ENCODE measurements around the gene KRT13. TPM values are rescaled to one million over a fixed set of nuclear protein-coding genes. Genes with fewer than 3 reads are reported as not detected.

KRT13 gene
- total and polyA plus RNA-seq, 9 of the 15 experiments (the other 6 are each of a cell fraction or from before 2014, with no cell fraction given): 0.11 to 1.1 (median 0.24) TPM; not detected in 3

DNA sequence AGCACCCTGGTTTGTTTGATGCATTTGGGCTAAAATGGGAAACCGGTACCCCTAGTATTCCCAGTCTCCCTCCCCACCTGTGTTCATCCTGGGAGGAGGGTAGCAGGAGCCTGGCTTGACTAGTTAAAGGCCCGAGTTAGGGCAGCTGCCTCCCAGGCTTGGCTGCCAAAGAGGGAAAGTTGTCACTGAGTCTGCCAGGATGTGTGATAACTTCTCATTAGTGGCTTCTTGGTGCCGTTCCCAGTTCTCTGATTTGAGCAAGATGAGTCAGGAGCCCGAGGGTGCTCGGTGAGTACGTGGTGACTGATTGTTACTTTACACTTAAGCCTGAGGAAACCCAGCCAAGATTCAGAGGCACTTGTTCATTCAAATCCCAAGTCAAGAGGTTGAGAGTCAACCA, 40.7 kb downstream of the KRT13 start:
- no peak for DNase-seq (ENCODE audit: extremely low read depth in 1 of 4, low spot score in 3 of 4)

DNA sequence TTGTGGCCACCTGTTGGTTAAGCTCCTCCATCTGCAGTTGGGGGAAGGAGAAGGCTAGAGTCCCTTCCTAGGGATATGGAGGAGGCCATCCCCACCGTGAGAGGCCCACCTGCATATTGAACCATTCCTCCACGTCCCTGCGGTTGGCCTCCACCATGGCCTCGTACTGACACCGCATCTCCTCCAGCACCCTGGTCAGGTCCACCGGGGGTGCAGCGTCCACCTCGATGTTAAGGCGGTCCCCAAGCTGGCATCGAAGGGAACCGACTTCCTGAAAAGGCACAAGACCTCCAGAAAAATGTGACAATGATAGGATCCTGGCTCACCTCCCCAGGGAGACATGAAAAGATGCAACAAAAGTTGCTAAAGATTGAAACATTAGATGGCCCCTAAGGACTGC, 41.2 kb downstream of the KRT13 start:
- H3K4me1 ChIP-seq (replicated peaks in 1 of 2; ENCODE audit: control insufficient read depth in 2 of 2, insufficient read depth in 2 of 2, low read length in 2 of 2): peaks cover 0 to 2% of the 10 kb centered on the region in 2 experiments; a peak in 1 of 5 replicates
- H3K79me2 ChIP-seq (ENCODE audit: control insufficient read depth, insufficient read depth, low read length): no peaks in the 10 kb centered on the region
- intact Hi-C loops (cut with micrococcal nuclease) (no loop called here), in situ Hi-C loops (cut with MboI) (no loop called here)
- H3K27ac ChIP-seq (ENCODE audit: extremely low read depth, low read depth, low read length): no peak overlapping the region
- no peak overlapping the region for H3K4me3 ChIP-seq
- FAIRE-seq: no peak
- POLR2A ChIA-PET: interaction anchor here (0.6 to 1.3 kb wide), 3 partner anchors 21 to 139 kb away, joined by 3 to 4 read pairs (median 3); no protein-coding TSS in a partner anchor
- no peak for DNase-seq (ENCODE audit: extremely low read depth in 1 of 4, low spot score in 3 of 4)
- no peak for ATAC-seq
- no peaks in the 10 kb centered on the region for H3K9me1 ChIP-seq (ENCODE audit: control insufficient read depth, insufficient read depth, low read length)
- no peak overlapping the region for H3K9ac ChIP-seq (ENCODE audit: insufficient read depth in 1 of 2, low read depth in 2 of 2, low read length in 2 of 2)
- peaks cover 31 to 70% of the 10 kb centered on the region in 2 experiments for H3K27me3 ChIP-seq (ENCODE audit: control insufficient read depth in 2 of 2, insufficient read depth in 2 of 2, low read length in 2 of 2)
- H3K4me2 ChIP-seq (ENCODE audit: insufficient read depth, low read length): no peak overlapping the region
- no peak overlapping the region for H2AFZ ChIP-seq (ENCODE audit: low read depth, low read length)
- no peaks in the 10 kb centered on the region for H4K20me1 ChIP-seq (replicated peaks; ENCODE audit: control insufficient read depth, insufficient read depth, low read length)
- no peaks in the 10 kb centered on the region for H3K9me3 ChIP-seq (replicated peaks; ENCODE audit: control insufficient read depth, insufficient read depth, low read depth, low read length)
- H3K36me3 ChIP-seq (ENCODE audit: control insufficient read depth, insufficient read depth, low read length): no peaks in the 10 kb centered on the region
- no peak for TF ChIP-seq TFAP4 (CRISPR knock-in tag; IDR thresholded peaks at IDR 0.05; ENCODE audit: borderline replicate concordance)
- CTCF ChIA-PET (ENCODE audit: low intra/inter-chr PET ratio): no interaction called here
- no TSS peak for BruUV-seq (replicated peaks)
- WGBS (ENCODE audit: insufficient coverage, low coverage, missing lambda C conversion rate): under 1% methylated on average over 11 of the region's 11 CpGs

More for the DNA sequence above, 40.7 kb downstream of the KRT13 start:
- Histone ChIP-seq H4K20me1 (replicated peaks; ENCODE audit: control insufficient read depth, insufficient read depth, low read length) (no peaks in the 10 kb centered on the region), H3K9me1 (ENCODE audit: control insufficient read depth, insufficient read depth, low read length) (no peaks in the 10 kb centered on the region), H3K27me3 (ENCODE audit: control insufficient read depth in 2 of 2, insufficient read depth in 2 of 2, low read length in 2 of 2) (peaks cover 31 to 70% of the 10 kb centered on the region in 2 experiments), H3K9me3 (replicated peaks; ENCODE audit: control insufficient read depth, insufficient read depth, low read depth, low read length) (no peaks in the 10 kb centered on the region), H3K79me2 (ENCODE audit: control insufficient read depth, insufficient read depth, low read length) (no peaks in the 10 kb centered on the region), H2AFZ (ENCODE audit: low read depth, low read length) (no peak overlapping the region), H3K4me2 (ENCODE audit: insufficient read depth, low read length) (no peak overlapping the region), H3K9ac (ENCODE audit: insufficient read depth in 1 of 2, low read depth in 2 of 2, low read length in 2 of 2) (no peak overlapping the region), H3K4me3 (no peak overlapping the region), H3K4me1 (replicated peaks in 1 of 2; ENCODE audit: control insufficient read depth in 2 of 2, insufficient read depth in 2 of 2, low read length in 2 of 2) (peaks cover 0 to 2% of the 10 kb centered on the region in 2 experiments; a peak in 1 of 5 replicates), H3K27ac (ENCODE audit: extremely low read depth, low read depth, low read length) (no peak overlapping the region), H3K36me3 (ENCODE audit: control insufficient read depth, insufficient read depth, low read length) (no peaks in the 10 kb centered on the region)
- ChIA-PET POLR2A (interaction anchor here (0.6 kb wide), 1 partner anchor 138 kb away, joined by 3 read pairs; no protein-coding TSS in a partner anchor), CTCF (ENCODE audit: low intra/inter-chr PET ratio) (no interaction called here)
- no peak for ATAC-seq
- WGBS (ENCODE audit: insufficient coverage, low coverage, missing lambda C conversion rate): 1% methylated on average over 6 of the region's 6 CpGs
- in situ Hi-C loops (cut with MboI) (no loop called here), intact Hi-C loops (cut with micrococcal nuclease) (no loop called here)
- BruUV-seq (replicated peaks): no TSS peak
- no peak for FAIRE-seq
- TF ChIP-seq SP1 (CRISPR knock-in tag; IDR thresholded peaks at IDR 0.05): no peak
- no peak for TF ChIP-seq BRCA1 (IDR thresholded peaks at IDR 0.05)
- TF ChIP-seq BRCA1 (CRISPR knock-in tag; IDR thresholded peaks at IDR 0.05): no peak
